Measurements from ENCODE around the gene ANXA7. TPM values are rescaled to one million over a fixed set of nuclear protein-coding genes. Genes with fewer than 3 reads are reported as not detected.

The ANXA7 gene
- 100 to 1,000 TPM in 1 of 4 donors, 10 to 100 TPM in 3; 12.3 to 110 (median 64.1) TPM for total RNA-seq

DNA sequence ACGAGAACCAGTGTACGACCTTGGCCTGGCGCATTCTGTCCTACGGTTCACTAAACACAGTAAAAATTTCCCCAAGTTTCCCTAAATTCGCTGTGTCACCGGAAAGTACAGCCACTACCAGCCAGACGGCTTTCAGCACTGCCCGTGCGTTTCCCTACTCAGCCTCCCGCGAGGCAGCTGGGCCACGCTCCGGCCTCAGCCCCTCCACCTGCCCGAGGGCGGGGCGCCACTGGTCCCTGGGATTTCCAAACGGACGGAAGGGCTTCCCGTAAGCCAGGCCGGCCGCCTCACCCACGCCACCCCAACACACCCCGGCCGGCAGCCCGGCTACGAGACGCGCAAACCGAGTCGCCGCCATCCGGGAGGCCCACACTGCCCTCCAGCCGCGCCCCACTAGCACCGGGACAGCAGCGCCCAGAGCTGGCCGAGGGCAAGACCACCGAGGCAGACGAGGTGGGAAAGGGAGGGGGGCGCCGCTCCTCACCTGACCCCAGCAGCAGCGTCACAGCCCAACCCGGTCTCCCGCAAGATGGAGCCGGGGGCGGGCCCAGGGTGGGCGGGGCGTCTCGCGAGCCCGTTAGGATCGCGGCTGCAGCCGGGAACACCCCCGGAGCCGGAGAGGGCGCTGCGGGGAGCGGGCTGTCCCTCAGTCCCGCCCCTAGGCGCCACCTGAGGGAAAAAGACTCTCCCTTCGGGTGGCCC, at the start of gene ANXA7:
Gene ANXA7, minus strand, starts transcription at position 531 of the 702 bp plus-strand sequence. CDS start 13,202 bp downstream, outside the sequence.
- DNase-seq: peak; percentile 97

DNA sequence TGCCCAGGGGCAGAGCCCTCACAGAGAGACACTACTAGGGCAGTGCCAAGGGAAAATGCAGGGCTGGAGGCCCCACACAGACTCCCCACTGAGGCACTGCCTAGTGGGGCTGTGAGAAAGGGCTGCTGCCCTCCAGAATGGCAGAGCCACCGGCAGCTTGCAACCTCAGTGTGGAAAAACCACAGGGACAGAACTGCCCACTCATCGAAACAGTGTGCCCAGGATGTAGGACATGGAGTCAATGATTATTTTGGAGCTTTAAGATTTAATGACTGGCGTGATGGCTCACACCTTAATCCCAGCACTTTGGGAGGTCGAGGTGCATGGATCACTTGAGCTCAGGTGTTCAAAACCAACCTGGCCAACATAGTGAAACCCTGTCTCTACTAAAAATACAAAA, 47.0 kb upstream of the ANXA7 start:
- 97% methylated on average over 4 of the region's 4 CpGs; no CpG with 5 or more reads in 1 of the 2 donors for WGBS, 2 donors (ENCODE audit: low coverage in 1 of 2)
- TF ChIP-seq EP300 (IDR thresholded peaks at IDR 0.05; ENCODE audit: low read depth) (no peak), CTCF (IDR thresholded peaks at IDR 0.05) (no peak), POLR2A (IDR thresholded peaks at IDR 0.05) (no peak), POLR2AphosphoS5 (IDR thresholded peaks at IDR 0.05) (no peak)
- Histone ChIP-seq H3K4me3 (no peak overlapping the region), H3K9me3 (no peaks in the 10 kb centered on the region), H3K4me1 (peaks cover 0 to 12% (median 4%) of the 10 kb centered on the region in 4 donors), H3K36me3 (peaks cover 0 to 20% (median 2%) of the 10 kb centered on the region in 4 donors), H3K27me3 (no peaks in the 10 kb centered on the region), H3K27ac (peak overlapping the region in 1 of 4 donors; percentile 3)
- intact Hi-C loops (cut with DNase I; ENCODE audit: low total_unique reads): no loop called here
- no peak for DNase-seq
- in situ Hi-C loops (cut with MboI; ENCODE audit: low pct_ligation_motif_present in 1 of 4, low pct_unique_long_range_greater_than_20kb in 1 of 4, low sequenced_read_pairs in 3 of 4): no loop called here

More for the DNA sequence above, at the start of gene ANXA7:
- no peaks in the 10 kb centered on the region for H3K9me3 ChIP-seq
- intact Hi-C loops (cut with DNase I; ENCODE audit: low total_unique reads): no loop called here
- peak in 2 of 5 experiments; percentile 33 to 37 for TF ChIP-seq CTCF (IDR thresholded peaks at IDR 0.05)
- peak; percentile 74 to 94 (median 94) for TF ChIP-seq POLR2AphosphoS5 (IDR thresholded peaks at IDR 0.05)
- no peak for TF ChIP-seq EP300 (IDR thresholded peaks at IDR 0.05; ENCODE audit: low read depth)
- TF ChIP-seq POLR2A (IDR thresholded peaks at IDR 0.05): peak; percentile 82
- peaks cover 5 to 44% (median 17%) of the 10 kb centered on the region in 4 donors for H3K4me1 ChIP-seq
- H3K4me3 ChIP-seq: peak within 1 kb of the TSS; percentile 64 to 89 (median 80)
- H3K27me3 ChIP-seq: no peaks in the 10 kb centered on the region
- no peaks in the 10 kb centered on the region for H3K36me3 ChIP-seq
- in situ Hi-C loops (cut with MboI; ENCODE audit: low pct_ligation_motif_present in 1 of 4, low pct_unique_long_range_greater_than_20kb in 1 of 4, low sequenced_read_pairs in 3 of 4): no loop called here
- 0% methylated on average over 52 of the region's 62 CpGs; no CpG with 5 or more reads in 1 of the 2 donors for WGBS, 2 donors (ENCODE audit: low coverage in 1 of 2)
- H3K27ac ChIP-seq: peak within 1 kb of the TSS; percentile 93 to 98 (median 96)

DNA sequence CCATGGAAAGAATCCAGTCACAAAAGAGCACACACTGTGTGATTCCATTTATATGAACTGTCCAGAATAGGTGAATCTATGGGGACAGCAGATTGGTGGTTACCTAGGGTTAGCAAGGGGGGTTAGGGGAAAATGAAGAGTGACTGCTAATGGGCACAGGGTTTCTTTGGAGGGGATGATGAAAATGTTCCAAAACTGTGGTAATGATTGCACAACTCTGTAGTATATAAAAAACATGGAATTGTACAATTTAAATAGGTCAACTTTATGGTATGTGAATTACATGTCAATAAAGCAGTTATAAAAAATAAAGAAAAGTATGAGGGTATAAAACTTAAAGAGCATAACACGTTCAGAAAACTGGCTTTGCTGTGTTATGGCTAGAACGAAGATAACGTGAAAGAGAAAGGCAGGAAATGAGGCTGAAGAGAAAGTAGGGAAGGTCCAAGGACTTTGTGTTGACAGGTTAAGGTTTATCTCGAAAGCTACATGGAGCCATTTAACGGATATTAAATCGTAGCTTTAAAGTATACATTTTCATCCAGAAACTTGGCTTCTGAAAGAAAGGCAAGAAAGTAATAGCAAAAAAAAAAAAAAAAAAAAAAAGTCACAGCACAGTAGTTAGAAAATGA, 45.9 kb upstream of the ANXA7 start:
- DNase-seq: no peak
- peak overlapping the region in 3 of 4 donors; percentile 20 to 51 (median 29) for H3K27ac ChIP-seq
- in situ Hi-C loops (cut with MboI; ENCODE audit: low pct_ligation_motif_present in 1 of 4, low pct_unique_long_range_greater_than_20kb in 1 of 4, low sequenced_read_pairs in 3 of 4): no loop called here
- H3K4me1 ChIP-seq: peaks cover 0 to 12% (median 4%) of the 10 kb centered on the region in 4 donors
- H3K36me3 ChIP-seq: peaks cover 0 to 16% (median 0%) of the 10 kb centered on the region in 4 donors
- no peak for TF ChIP-seq CTCF (IDR thresholded peaks at IDR 0.05)
- peak in 1 of 3 donors; percentile 16 for TF ChIP-seq POLR2AphosphoS5 (IDR thresholded peaks at IDR 0.05)
- no peak for TF ChIP-seq EP300 (IDR thresholded peaks at IDR 0.05; ENCODE audit: low read depth)
- TF ChIP-seq POLR2A (IDR thresholded peaks at IDR 0.05): no peak
- WGBS, 2 donors (ENCODE audit: low coverage in 1 of 2): 57 to 64% methylated on average over 6 of the region's 6 CpGs
- H3K9me3 ChIP-seq: no peaks in the 10 kb centered on the region
- H3K27me3 ChIP-seq: no peaks in the 10 kb centered on the region
- intact Hi-C loops (cut with DNase I; ENCODE audit: low total_unique reads): no loop called here
- H3K4me3 ChIP-seq: no peak overlapping the region

- no peak overlapping the region for H3K4me3 ChIP-seq
- no peak for DNase-seq
- intact Hi-C loops (cut with DNase I; ENCODE audit: low total_unique reads): no loop called here
- TF ChIP-seq POLR2A (IDR thresholded peaks at IDR 0.05) (no peak), CTCF (IDR thresholded peaks at IDR 0.05) (no peak), EP300 (IDR thresholded peaks at IDR 0.05; ENCODE audit: low read depth) (no peak), POLR2AphosphoS5 (IDR thresholded peaks at IDR 0.05) (no peak)
- H3K27ac ChIP-seq: no peak overlapping the region
- 80 to 90% methylated on average over 2 of the region's 2 CpGs for WGBS, 2 donors (ENCODE audit: low coverage in 1 of 2)
- H3K36me3 ChIP-seq: peaks cover 0 to 19% (median 8%) of the 10 kb centered on the region in 4 donors
- peaks cover 0 to 12% (median 4%) of the 10 kb centered on the region in 4 donors for H3K4me1 ChIP-seq
- in situ Hi-C loops (cut with MboI; ENCODE audit: low pct_ligation_motif_present in 1 of 4, low pct_unique_long_range_greater_than_20kb in 1 of 4, low sequenced_read_pairs in 3 of 4): no loop called here
- H3K9me3 ChIP-seq: no peaks in the 10 kb centered on the region
- no peaks in the 10 kb centered on the region for H3K27me3 ChIP-seq
Measured at GRCh38 chr10:73456187-73456890, 42.5 kb upstream of the ANXA7 start.
